K562 (cell line): ENCODE results near the gene NPTX2. TPM values are rescaled to one million over a fixed set of nuclear protein-coding genes. Genes with fewer than 3 reads are reported as not detected.

Experiments used
- ATAC-seq: fragments of 200-7000 bp; cut with Tn5 transposase; 3 replicates; pipeline ENCODE4 v1.9.1; 2020; ENCODE audit warnings: moderate library complexity
- BruUV-seq: library from RNA; stranded (reverse); fragments of 400-500 nt; replicated peaks from 2 replicates; lab custom pipeline; 2021; lab: Mats Ljungman, UMichigan
- CTCF ChIA-PET: fragments of 300-600 bp; formaldehyde crosslinking; extraction: SDS; loops from one replicate; lab custom pipeline; 2021; ENCODE audit warnings: low intra/inter-chr PET ratio; lab: Yijun Ruan, JAX
- POLR2A ChIA-PET: fragments of 300-600, 350-650 bp; sonication (Branson Sonifier 250); formaldehyde crosslinking; extraction: SDS; loops from one replicate; lab custom pipeline; 2021; ENCODE audit warnings: antibody characterized with exemption, inconsistent platforms; lab: Yijun Ruan, JAX
- DNase-seq, 4 experiments: peaks; one replicate each; pipeline versions ENCODE4 v3.0.0 to v3.0.0-alpha.2; 2011 to 2018; ENCODE audit warnings: low spot score in 3 of 4, mixed read lengths in 3 of 4; ENCODE audit errors: extremely low read depth in 1 of 4
- FAIRE-seq: peaks from 2 replicates; lab custom pipeline; 2011; peaks lifted over from hg19 to GRCh38; lab: Jason Lieb, UNC
- H2AFZ ChIP-seq: 2 replicates; pipeline ENCODE4 v1.6.0; 2011; ENCODE audit warnings: low read depth, low read length, control low read depth, inconsistent platforms
- H3K27ac ChIP-seq: fragments of 200-600 bp; 3 replicates; pipeline ENCODE4 v1.8.0; 2011; ENCODE audit warnings: low read depth, mild to moderate bottlenecking, control low read depth, inconsistent platforms, low read length, moderate library complexity, mixed read lengths; ENCODE audit errors: extremely low read depth
- H3K27me3 ChIP-seq, 2 experiments: fragments of 300-600 bp in 1 of 2; 2 replicates in 1 of 2; 3 replicates in 1 of 2; pipeline versions ENCODE4 v1.6.0 to v1.8.0; 2011; ENCODE audit warnings: inconsistent platforms in 2 of 2, low read length in 2 of 2, mild to moderate bottlenecking in 1 of 2, mixed read lengths in 1 of 2, moderate library complexity in 1 of 2; ENCODE audit not compliant: control insufficient read depth in 2 of 2, insufficient read depth in 2 of 2
- H3K36me3 ChIP-seq: fragments of 300-600 bp; 3 replicates; pipeline ENCODE4 v1.8.0; 2011; ENCODE audit warnings: mild to moderate bottlenecking, low read length, inconsistent platforms; ENCODE audit not compliant: control insufficient read depth, insufficient read depth
- H3K4me1 ChIP-seq, 2 experiments: fragments of 200-600 bp in 1 of 2; replicated peaks in 1 of 2; 2 replicates in 1 of 2; 3 replicates in 1 of 2; pipeline versions ENCODE4 v1.5.1 to v1.8.0; 2011; ENCODE audit warnings: inconsistent platforms in 2 of 2, low read length in 2 of 2, mild to moderate bottlenecking in 1 of 2, mixed read lengths in 1 of 2, moderate library complexity in 1 of 2; ENCODE audit not compliant: control insufficient read depth in 2 of 2, insufficient read depth in 2 of 2
- H3K4me2 ChIP-seq: 2 replicates; pipeline ENCODE4 v1.6.1; 2011; ENCODE audit warnings: low read length, control low read depth, inconsistent platforms, mixed read lengths; ENCODE audit not compliant: insufficient read depth
- H3K4me3 ChIP-seq: fragments of 200-600 bp; sonication (generic), shearing (Covaris generic); 2 replicates; pipeline ENCODE4 v1.5.1; 2016; ENCODE audit warnings: control low read depth, inconsistent platforms
- H3K79me2 ChIP-seq: fragments of 200-600 bp; 3 replicates; pipeline ENCODE4 v1.8.0; 2011; ENCODE audit warnings: low read length, inconsistent platforms; ENCODE audit not compliant: control insufficient read depth, insufficient read depth
- H3K9ac ChIP-seq, 2 experiments: 2 replicates each; pipeline versions ENCODE4 v1.6.0 to v1.6.1; 2011; ENCODE audit warnings: low read depth in 2 of 2, low read length in 2 of 2, control low read depth in 1 of 2, inconsistent platforms in 1 of 2, mild to moderate bottlenecking in 1 of 2, mixed read lengths in 1 of 2; ENCODE audit not compliant: insufficient read depth in 1 of 2
- H3K9me1 ChIP-seq: one replicate; pipeline ENCODE4 v1.6.0; 2011; ENCODE audit warnings: inconsistent platforms, mild to moderate bottlenecking, low read length, moderate library complexity; ENCODE audit not compliant: control insufficient read depth, insufficient read depth
- H3K9me3 ChIP-seq: replicated peaks from 2 replicates; pipeline ENCODE4 v1.5.1; 2011; ENCODE audit warnings: low read depth, low read length, inconsistent platforms; ENCODE audit not compliant: control insufficient read depth, insufficient read depth
- H4K20me1 ChIP-seq: replicated peaks from 2 replicates; pipeline ENCODE4 v1.6.1; 2011; ENCODE audit warnings: low read length, inconsistent platforms, mixed read lengths; ENCODE audit not compliant: control insufficient read depth, insufficient read depth
- CBX2 ChIP-seq: fragments of 200-600 bp; sonication (generic); IDR thresholded peaks from one replicate; pipeline ENCODE4 v1.6.1; 2012; ENCODE audit warnings: mild to moderate bottlenecking, low read length, inconsistent platforms; ENCODE audit not compliant: insufficient read depth, poor library complexity, severe bottlenecking
- CREB3 ChIP-seq: fragments of 450-650 bp; conservative IDR thresholded peaks from 2 replicates; pipeline ENCODE4 v1.6.1; 2016; ENCODE audit warnings: missing genetic modification characterization, low read depth, mild to moderate bottlenecking, missing compliant biosample characterization, moderate library complexity
- CREBBP ChIP-seq: IDR thresholded peaks from one replicate; pipeline ENCODE4 v1.6.1; 2012; ENCODE audit warnings: low read depth, mild to moderate bottlenecking, control low read depth, inconsistent platforms, low read length
- IRF2 ChIP-seq: sonication (generic); formaldehyde crosslinking; IDR thresholded peaks from 2 replicates; pipeline ENCODE4 v1.8.1; 2022; ENCODE audit warnings: mild to moderate bottlenecking, missing genetic modification reagents
- MAFF ChIP-seq: IDR thresholded peaks from 2 replicates; pipeline ENCODE4 v1.6.1; 2012; ENCODE audit warnings: low read length, improper control_type of control experiment
- MTA1 ChIP-seq: fragments of 450-650 bp; IDR thresholded peaks from 2 replicates; pipeline ENCODE4 v1.6.1; 2017; ENCODE audit warnings: borderline replicate concordance
- MTA2 ChIP-seq: fragments of 450-650 bp; IDR thresholded peaks from 2 replicates; pipeline ENCODE4 v1.6.1; 2016; ENCODE audit warnings: low read depth
- NCOR1 ChIP-seq: fragments of 450-650 bp; IDR thresholded peaks from 2 replicates; pipeline ENCODE4 v1.6.1; 2016; ENCODE audit warnings: mild to moderate bottlenecking, moderate library complexity
- RFX1 ChIP-seq: fragments of 450-650 bp; IDR thresholded peaks from 2 replicates; pipeline ENCODE4 v1.6.1; 2016; ENCODE audit warnings: mild to moderate bottlenecking, moderate library complexity
- SIRT6 ChIP-seq: IDR thresholded peaks from one replicate; pipeline ENCODE4 v1.6.1; 2012; ENCODE audit warnings: low read depth, mild to moderate bottlenecking, control low read depth, inconsistent platforms, low read length, moderate library complexity
- ZNF324 ChIP-seq: fragments of 250-450 bp; sonication (Bioruptor Pico); IDR thresholded peaks from 2 replicates; pipeline ENCODE4 v1.4.0; 2020; ENCODE audit warnings: mild to moderate bottlenecking
- WGBS: fragments of 100-300 bp; shearing (Covaris generic); methylation state at CpG from one replicate; pipeline ENCODE4 v1.1.6; 2016; ENCODE audit warnings: low coverage, mixed read lengths; ENCODE audit not compliant: insufficient coverage; ENCODE audit errors: missing lambda C conversion rate; 5-methylcytosine and 5-hydroxymethylcytosine counted together
- in situ Hi-C: fragments of 300-500 bp; cut with MboI; formaldehyde crosslinking; loops from 4 replicates; pipeline ENCODE4 v1.15.0; 2018; ENCODE audit warnings: inconsistent platforms, mixed read lengths
- intact Hi-C: fragments of 100-400 bp; cut with micrococcal nuclease; formaldehyde crosslinking; loops from 2 replicates; pipeline ENCODE4 v1.14.2; 2022
- polyA plus RNA-seq, 8 experiments: library from polyadenylated mRNA; depleted of rRNA in 4 of 8; stranded (reverse) in 5 of 8; unstranded in 3 of 8; fragments of >200 nt; fragmentation: Nextera tagmentation in 2 of 8; fragmentation: Illumina TruSeq in 1 of 8; extraction: Ambion mirVana in 2 of 8; extraction: Trizol in 1 of 8; gene quantifications; 2 replicates each; pipeline versions ENCODE4 v1.2.1 to v1.2.3, GENCODE V29; 2011 to 2014; ENCODE audit warnings: inconsistent platforms in 1 of 8, missing spikeins in 1 of 8
- total RNA-seq, 7 experiments: library from RNA; depleted of rRNA in 6 of 7; stranded (reverse); fragments of >200 nt in 6 of 7; fragmentation: Illumina TruSeq in 2 of 7; extraction: Trizol in 2 of 7; gene quantifications; 2 replicates each; pipeline versions ENCODE4 v1.2.1 to v1.2.3, GENCODE V29; 2011 to 2021; ENCODE audit warnings: low replicate concordance in 1 of 7

NPTX2 gene
- total and polyA plus RNA-seq, 9 of the 15 experiments (the other 6 are each of a cell fraction or from before 2014, with no cell fraction given), result 0.07 TPM; not detected in 8

GRCh38 chr7:98641646-98642500 is 24.8 kb downstream of the NPTX2 start:
- H3K4me1 ChIP-seq, result no peaks in the 10 kb centered on the region

GRCh38 chr7:98643236-98643985 is 26.3 kb downstream of the NPTX2 start:
- in situ Hi-C loops, result no loop called here
- 0% methylated on average over 3 of the region's 3 CpGs for WGBS
- no peak for FAIRE-seq
- BruUV-seq, result no TSS peak
- Histone ChIP-seq H3K4me1 (no peaks in the 10 kb centered on the region), H3K27ac (no peak overlapping the region), H3K4me3 (no peak overlapping the region), H3K4me2 (no peak overlapping the region), H3K9me3 (no peaks in the 10 kb centered on the region), H2AFZ (no peak overlapping the region), H3K9me1 (no peaks in the 10 kb centered on the region), H3K27me3 (peaks cover 2 to 9% of the 10 kb centered on the region in 2 experiments; a peak in 1 of 5 replicates), H3K79me2 (no peaks in the 10 kb centered on the region), H3K9ac (no peak overlapping the region), H4K20me1 (0 out of 2 replicates have a peak, but pooled peaks cover 3% of the 10 kb centered on the region), H3K36me3 (no peaks in the 10 kb centered on the region)
- ChIA-PET POLR2A (no interaction called here), CTCF (no interaction called here)
- DNase-seq, result no peak
- no peak for ATAC-seq
- intact Hi-C loops, result no loop called here
- TF ChIP-seq MAFF (no peak), ZNF324 (CRISPR knock-in tag) (no peak), IRF2 (CRISPR knock-in tag) (no peak), MTA2 (no peak), NCOR1 (no peak), SIRT6 (no peak), CREBBP (no peak), CBX2 (no peak), CREB3 (tag) (no peak)

More at GRCh38 chr7:98641646-98642500, 24.8 kb downstream of the NPTX2 start:
- CTCF ChIA-PET, result no interaction called here
- intact Hi-C loops, result no loop called here
- POLR2A ChIA-PET, result interaction anchor here (0.6 to 1.5 kb wide), 3 partner anchors 12 to 33 kb away, joined by 3 read pairs; no protein-coding TSS in a partner anchor
- no TSS peak for BruUV-seq
- Histone ChIP-seq H3K4me2 (no peak overlapping the region), H3K36me3 (no peaks in the 10 kb centered on the region), H3K9ac (no peak overlapping the region), H3K9me3 (no peaks in the 10 kb centered on the region), H2AFZ (no peak overlapping the region), H3K27me3 (no peaks in the 10 kb centered on the region), H3K4me3 (no peak overlapping the region), H4K20me1 (no peaks in the 10 kb centered on the region), H3K79me2 (no peaks in the 10 kb centered on the region), H3K9me1 (no peaks in the 10 kb centered on the region), H3K27ac (no peak overlapping the region)
- under 1% methylated on average over 15 of the region's 15 CpGs for WGBS
- no peak for FAIRE-seq
- DNase-seq, result no peak
- ATAC-seq, result no peak
- TF ChIP-seq MTA1 (no peak), RFX1 (peak; percentile 38; the same call in 1 of the 2 replicates)
- in situ Hi-C loops, result no loop called here
